BLaER1 (cell line): ENCODE results near the gene CNOT6.

ENCODE experiments used
- H3K27ac ChIP-seq: shearing (Covaris generic); formaldehyde crosslinking; 2 replicates; pipeline ENCODE4 v1.8.1; 2022
- H3K27me3 ChIP-seq: shearing (Covaris generic); formaldehyde crosslinking; 2 replicates; pipeline ENCODE4 v1.8.1; 2022
- H3K36me3 ChIP-seq: shearing (Covaris generic); formaldehyde crosslinking; 2 replicates; pipeline ENCODE4 v1.8.1; 2022
- H3K4me1 ChIP-seq: shearing (Covaris generic); formaldehyde crosslinking; 2 replicates; pipeline ENCODE4 v1.8.1; 2022
- H3K4me2 ChIP-seq: shearing (Covaris generic); formaldehyde crosslinking; 2 replicates; pipeline ENCODE4 v1.8.1; 2022
- H3K4me3 ChIP-seq: shearing (Covaris generic); formaldehyde crosslinking; 2 replicates; pipeline ENCODE4 v1.8.1; 2022
- H3K9ac ChIP-seq: shearing (Covaris generic); formaldehyde crosslinking; 2 replicates; pipeline ENCODE4 v1.8.1; 2022
- H3K9me3 ChIP-seq: shearing (Covaris generic); formaldehyde crosslinking; 2 replicates; pipeline ENCODE4 v1.8.1; 2022
- H4K20me1 ChIP-seq: shearing (Covaris generic); formaldehyde crosslinking; 2 replicates; pipeline ENCODE4 v1.8.1; 2022
- Cebpa-rat ChIP-seq: shearing (Covaris generic); IDR thresholded peaks from 2 replicates; pipeline ENCODE4 v1.8.1; 2022

Gene CNOT6

DNA sequence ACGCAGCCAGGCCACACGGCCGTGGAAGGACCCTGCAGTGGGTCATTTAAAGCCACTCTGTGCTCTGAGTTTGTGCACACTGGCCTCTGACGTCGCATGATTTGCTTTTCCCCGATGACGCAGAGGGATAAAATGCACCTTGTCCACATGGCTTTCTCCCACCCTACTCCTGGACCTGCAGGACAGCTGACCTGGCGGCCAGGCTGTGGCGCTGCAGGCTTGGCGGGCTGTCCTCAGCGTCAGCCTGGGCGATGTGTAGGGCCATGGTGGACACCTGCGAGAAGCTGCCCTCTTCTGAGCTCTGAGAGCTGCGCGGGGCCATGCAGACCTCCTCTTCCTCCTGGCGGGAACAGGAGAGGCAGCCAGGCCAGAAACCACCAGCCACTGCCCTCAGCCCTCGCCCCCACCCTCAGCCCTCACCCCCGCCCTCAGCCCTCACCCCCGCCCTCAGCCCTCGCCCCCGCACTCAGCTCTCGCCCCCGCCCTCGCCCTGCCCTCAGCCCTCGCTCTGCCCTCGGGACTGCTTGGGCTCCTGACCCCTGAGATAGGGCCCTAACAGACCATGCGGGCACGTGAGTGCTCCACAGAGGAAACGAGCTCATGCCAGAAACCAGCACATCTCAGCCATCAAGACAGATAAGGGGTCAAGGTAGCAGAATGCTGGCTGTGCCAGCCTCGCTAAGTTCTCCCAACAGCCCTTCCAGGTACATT lies 117.1 kb downstream of the CNOT6 start:
- TF ChIP-seq Cebpa-rat = no peak
- no peak overlapping the region for H3K4me3 ChIP-seq
- no peaks in the 10 kb centered on the region for H3K9me3 ChIP-seq
- no peak overlapping the region for H3K4me2 ChIP-seq
- H3K4me1 ChIP-seq = no peaks in the 10 kb centered on the region
- no peaks in the 10 kb centered on the region for H3K27me3 ChIP-seq
- H3K27ac ChIP-seq = no peak overlapping the region
- H4K20me1 ChIP-seq = no peaks in the 10 kb centered on the region
- no peak overlapping the region for H3K9ac ChIP-seq
- no peaks in the 10 kb centered on the region for H3K36me3 ChIP-seq

- Histone ChIP-seq H3K27ac (no peak overlapping the region), H3K27me3 (peaks cover 2% of the 10 kb centered on the region; the same call in 1 of the 2 replicates), H3K9me3 (no peaks in the 10 kb centered on the region), H3K9ac (no peak overlapping the region), H4K20me1 (no peaks in the 10 kb centered on the region), H3K4me3 (no peak overlapping the region), H3K4me1 (no peaks in the 10 kb centered on the region), H3K36me3 (no peaks in the 10 kb centered on the region), H3K4me2 (no peak overlapping the region)
- TF ChIP-seq Cebpa-rat = no peak
These were observed 118.5 kb downstream of the CNOT6 start for GRCh38 chr5:180612683-180613082.

- no peak overlapping the region for H3K27ac ChIP-seq
- no peaks in the 10 kb centered on the region for H3K4me1 ChIP-seq
- H4K20me1 ChIP-seq = no peaks in the 10 kb centered on the region
- H3K36me3 ChIP-seq = no peaks in the 10 kb centered on the region
- H3K9me3 ChIP-seq = no peaks in the 10 kb centered on the region
- TF ChIP-seq Cebpa-rat = no peak
- H3K27me3 ChIP-seq = peaks cover 2% of the 10 kb centered on the region; the same call in 1 of the 2 replicates
- no peak overlapping the region for H3K9ac ChIP-seq
- H3K4me2 ChIP-seq = no peak overlapping the region
- H3K4me3 ChIP-seq = no peak overlapping the region
These were observed 119.1 kb downstream of the CNOT6 start for GRCh38 chr5:180613188-180613813.

DNA sequence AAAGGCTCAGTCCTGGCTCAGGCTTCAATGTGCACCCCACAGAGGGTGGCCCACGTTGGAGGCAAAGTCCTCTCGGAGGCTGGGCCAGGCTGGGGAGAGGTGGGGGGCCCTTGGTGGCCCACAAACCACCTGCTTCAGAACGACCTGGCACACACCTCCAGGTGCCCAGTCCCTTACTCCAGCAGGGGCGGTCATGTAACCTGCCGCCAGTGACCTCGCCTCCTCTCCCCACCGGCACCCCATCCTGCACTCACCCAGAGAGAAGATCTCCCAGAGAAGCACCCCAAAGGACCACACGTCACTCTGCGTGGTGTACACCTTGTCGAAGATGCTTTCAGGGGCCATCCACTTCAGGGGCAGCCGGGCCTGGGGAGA lies 119.6 kb downstream of the CNOT6 start:
- H3K9ac ChIP-seq = no peak overlapping the region
- no peaks in the 10 kb centered on the region for H3K9me3 ChIP-seq
- H3K36me3 ChIP-seq = no peaks in the 10 kb centered on the region
- no peak for TF ChIP-seq Cebpa-rat
- no peaks in the 10 kb centered on the region for H3K4me1 ChIP-seq
- H3K4me3 ChIP-seq = no peak overlapping the region
- H4K20me1 ChIP-seq = no peaks in the 10 kb centered on the region
- no peak overlapping the region for H3K27ac ChIP-seq
- H3K4me2 ChIP-seq = no peak overlapping the region
- H3K27me3 ChIP-seq = peaks cover 2% of the 10 kb centered on the region; the same call in 1 of the 2 replicates

GRCh38 chr5:180618487-180618828 lies 124.3 kb downstream of the CNOT6 start:
- H3K4me1 ChIP-seq = peaks cover 7% of the 10 kb centered on the region
- H3K9ac ChIP-seq = no peak overlapping the region
- no peaks in the 10 kb centered on the region for H3K9me3 ChIP-seq
- H3K4me2 ChIP-seq = no peak overlapping the region
- H3K27me3 ChIP-seq = peaks cover 2% of the 10 kb centered on the region; the same call in 1 of the 2 replicates
- no peak overlapping the region for H3K27ac ChIP-seq
- no peak for TF ChIP-seq Cebpa-rat
- H3K36me3 ChIP-seq = no peaks in the 10 kb centered on the region
- H3K4me3 ChIP-seq = no peak overlapping the region
- no peaks in the 10 kb centered on the region for H4K20me1 ChIP-seq

DNA sequence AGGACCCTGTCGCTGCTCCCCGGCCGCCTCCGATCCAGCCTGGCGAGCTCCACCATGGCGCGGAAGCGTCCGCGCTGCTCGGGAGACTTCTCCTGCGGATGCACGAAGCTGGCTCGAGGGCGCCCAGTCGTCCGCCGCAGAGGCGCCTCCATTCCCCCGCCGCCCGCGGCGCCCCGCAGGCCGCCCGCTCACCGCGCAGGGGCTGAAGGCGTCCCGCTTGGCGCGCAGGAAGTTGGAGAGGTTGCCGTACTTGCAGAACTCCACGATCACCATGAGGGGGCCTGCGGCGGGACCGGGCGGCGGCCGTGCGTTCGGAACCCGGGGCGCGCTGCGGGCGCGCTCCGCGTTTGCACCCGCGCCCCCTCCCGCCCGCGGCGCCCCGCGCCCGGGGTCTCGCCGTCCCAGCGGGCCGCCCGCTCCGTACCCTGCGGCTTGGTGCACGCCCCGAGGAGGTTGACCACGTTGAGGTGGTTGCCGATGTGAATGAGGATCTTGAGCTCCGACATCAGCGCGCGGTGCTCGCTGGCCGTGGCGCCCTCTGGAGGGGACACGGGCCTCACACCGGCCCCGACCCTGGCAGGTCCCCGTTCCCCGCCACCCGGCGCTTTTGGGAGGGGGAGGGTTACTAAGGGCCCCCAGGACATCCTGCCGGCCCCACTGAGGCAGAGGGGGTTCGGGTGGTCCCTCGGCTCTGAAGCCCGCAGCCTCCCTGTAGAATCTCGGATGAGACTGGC lies 124.8 kb downstream of the CNOT6 start:
- no peak overlapping the region for H3K4me2 ChIP-seq
- H3K4me1 ChIP-seq = peaks cover 13% of the 10 kb centered on the region
- TF ChIP-seq Cebpa-rat = no peak
- no peak overlapping the region for H3K9ac ChIP-seq
- H3K4me3 ChIP-seq = no peak overlapping the region
- H3K36me3 ChIP-seq = no peaks in the 10 kb centered on the region
- no peaks in the 10 kb centered on the region for H3K9me3 ChIP-seq
- H4K20me1 ChIP-seq = no peaks in the 10 kb centered on the region
- no peak overlapping the region for H3K27ac ChIP-seq
- peaks cover 2% of the 10 kb centered on the region; the same call in 1 of the 2 replicates for H3K27me3 ChIP-seq

DNA sequence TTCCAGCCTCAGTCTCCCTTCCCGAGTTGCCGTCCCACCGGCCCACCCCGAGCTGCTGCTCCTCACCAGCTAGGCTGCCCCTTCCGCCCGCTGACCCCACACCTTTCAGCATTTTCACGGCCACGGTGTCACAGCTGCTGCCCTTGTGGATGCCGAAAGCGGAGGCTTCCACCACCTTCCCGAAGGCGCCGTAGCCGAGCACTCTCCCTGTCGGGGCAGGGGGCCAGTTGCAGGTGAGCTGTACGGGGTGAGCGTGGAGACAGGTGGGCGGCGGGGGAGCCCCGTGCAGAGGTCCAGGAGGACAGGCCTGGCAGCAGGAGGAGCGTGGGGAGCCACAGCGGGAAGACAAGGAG lies 125.4 kb downstream of the CNOT6 start:
- no peak for TF ChIP-seq Cebpa-rat
- Histone ChIP-seq H4K20me1 (no peaks in the 10 kb centered on the region), H3K36me3 (no peaks in the 10 kb centered on the region), H3K4me3 (no peak overlapping the region), H3K27me3 (peaks cover 2% of the 10 kb centered on the region; the same call in 1 of the 2 replicates), H3K4me2 (no peak overlapping the region), H3K4me1 (peaks cover 18% of the 10 kb centered on the region), H3K27ac (no peak overlapping the region), H3K9me3 (no peaks in the 10 kb centered on the region), H3K9ac (no peak overlapping the region)

GRCh38 chr5:180620014-180620413 lies 125.8 kb downstream of the CNOT6 start:
- Histone ChIP-seq H3K9me3 (no peaks in the 10 kb centered on the region), H4K20me1 (no peaks in the 10 kb centered on the region), H3K27me3 (peaks cover 2% of the 10 kb centered on the region; the same call in 1 of the 2 replicates), H3K4me3 (no peak overlapping the region), H3K9ac (no peak overlapping the region), H3K4me1 (peaks cover 23% of the 10 kb centered on the region), H3K36me3 (no peaks in the 10 kb centered on the region), H3K27ac (no peak overlapping the region), H3K4me2 (no peak overlapping the region)
- TF ChIP-seq Cebpa-rat = no peak

DNA sequence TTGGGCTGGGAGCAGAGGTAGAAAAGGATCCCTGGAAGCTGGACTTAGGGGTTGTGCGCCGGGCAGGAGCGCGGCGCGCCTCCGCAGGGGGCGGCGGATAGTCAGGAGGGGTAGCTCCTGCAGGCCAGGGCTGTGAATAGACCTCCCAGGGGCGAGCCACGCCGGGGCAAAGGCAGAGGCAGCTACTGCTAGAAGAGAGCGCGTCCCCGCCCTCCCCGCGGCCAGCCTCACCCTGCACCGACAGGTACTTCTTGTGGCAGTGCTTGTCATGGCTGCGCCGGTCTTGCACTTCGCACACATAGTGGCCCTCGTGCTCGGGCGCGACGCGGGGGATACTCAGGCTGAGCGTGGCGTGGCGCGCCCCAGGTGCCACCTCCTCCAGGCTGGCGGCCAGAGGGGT lies 127.1 kb downstream of the CNOT6 start:
- peaks cover 36% of the 10 kb centered on the region for H3K4me1 ChIP-seq
- no peaks in the 10 kb centered on the region for H3K36me3 ChIP-seq
- H3K27ac ChIP-seq = no peak overlapping the region
- no peak overlapping the region for H3K4me3 ChIP-seq
- TF ChIP-seq Cebpa-rat = no peak
- H3K9me3 ChIP-seq = no peaks in the 10 kb centered on the region
- peaks cover 2% of the 10 kb centered on the region; the same call in 1 of the 2 replicates for H3K27me3 ChIP-seq
- H3K9ac ChIP-seq = no peak overlapping the region
- no peak overlapping the region for H3K4me2 ChIP-seq
- no peaks in the 10 kb centered on the region for H4K20me1 ChIP-seq

GRCh38 chr5:180622910-180623309 lies 128.7 kb downstream of the CNOT6 start:
- H4K20me1 ChIP-seq = no peaks in the 10 kb centered on the region
- H3K27me3 ChIP-seq = no peaks in the 10 kb centered on the region
- H3K4me2 ChIP-seq = no peak overlapping the region
- no peaks in the 10 kb centered on the region for H3K9me3 ChIP-seq
- no peaks in the 10 kb centered on the region for H3K36me3 ChIP-seq
- peaks cover 52% of the 10 kb centered on the region for H3K4me1 ChIP-seq
- no peak for TF ChIP-seq Cebpa-rat
- no peak overlapping the region for H3K9ac ChIP-seq
- no peak overlapping the region for H3K27ac ChIP-seq
- no peak overlapping the region for H3K4me3 ChIP-seq
